ENCODE results near the gene VPS37D. TPM values are rescaled to one million over a fixed set of nuclear protein-coding genes. Genes with fewer than 3 reads are reported as not detected.

VPS37D gene
- total and polyA plus RNA-seq, 2 donors (not counting 1 experiment from before 2014, with no cell fraction given): 0.10 to 0.71 TPM

- Histone ChIP-seq H3K27me3 (replicated peaks in 1 of 4; ENCODE audit: control extremely low read depth in 1 of 4, control insufficient read depth in 3 of 4, insufficient read depth in 4 of 4, low read length in 3 of 4) (peaks cover 0 to 73% (median 31%) of the 10 kb centered on the region in 4 experiments), H3K9ac (ENCODE audit: low read length) (peak overlapping the region; percentile 39), H3K4me2 (replicated peaks; ENCODE audit: low read depth, low read length, poor library complexity, severe bottlenecking) (peak overlapping the region; percentile 85), H3K4me3 (ENCODE audit: control extremely low read depth in 1 of 5, extremely low read depth in 1 of 5, insufficient read depth in 1 of 5, low read depth in 2 of 5, low read length in 4 of 5) (peak overlapping the region in 1 of 5 experiments; percentile 42), H2AFZ (ENCODE audit: insufficient read depth, low read depth, low read length, poor library complexity, severe bottlenecking) (peak overlapping the region; percentile 80), H3K4me1 (ENCODE audit: control insufficient read depth in 2 of 2, insufficient read depth in 2 of 2, low read length in 2 of 2) (peaks cover 11 to 12% of the 10 kb centered on the region in 2 donors), H3K79me2 (ENCODE audit: control insufficient read depth, insufficient read depth, low read length) (no peaks in the 10 kb centered on the region), H3K36me3 (replicated peaks in 1 of 2; ENCODE audit: control extremely low read depth in 1 of 2, control insufficient read depth in 1 of 2, extremely low read depth in 1 of 2, insufficient read depth in 2 of 2, low read length in 1 of 2) (no peaks in the 10 kb centered on the region), H3K27ac (ENCODE audit: low read length in 2 of 2) (no peak overlapping the region), H4K20me1 (ENCODE audit: control insufficient read depth, insufficient read depth, low read length, poor library complexity, severe bottlenecking) (no peaks in the 10 kb centered on the region), H3K9me3 (ENCODE audit: control extremely low read depth in 1 of 3, control insufficient read depth in 2 of 3, insufficient read depth in 1 of 3, low read length in 2 of 3) (peaks cover 0 to 4% (median 0%) of the 10 kb centered on the region in 3 donors)
- Mint-ChIP-seq H3K4me3 (peak overlapping the region; percentile 60), H3K27ac (no peak overlapping the region), H3K27me3 (peaks cover 67% of the 10 kb centered on the region), H3K4me1 (peaks cover 5% of the 10 kb centered on the region), H3K9me3 (ENCODE audit: insufficient read depth) (no peaks in the 10 kb centered on the region)
- DNase-seq: no peak
- intact Hi-C loops (cut with micrococcal nuclease): no loop called here
- no peak for ATAC-seq (ENCODE audit: low read depth)
- TF ChIP-seq CTCF (IDR thresholded peaks at IDR 0.05): no peak
- no peak for TF ChIP-seq EZH2 (IDR thresholded peaks at IDR 0.05; ENCODE audit: borderline replicate concordance, insufficient read depth, low read depth, low read length, poor library complexity, severe bottlenecking)
- WGBS (ENCODE audit: insufficient coverage): 77% methylated on average over 1 of the region's 1 CpG
- POLR2A ChIA-PET: no interaction called here
- CTCF ChIA-PET: no interaction called here
Observed at GRCh38 chr7:73648593-73649332, 18.9 kb upstream of the VPS37D start.

- H3K4me1 ChIP-seq (ENCODE audit: control insufficient read depth in 2 of 2, insufficient read depth in 2 of 2, low read length in 2 of 2): peaks cover 11 to 12% of the 10 kb centered on the region in 2 donors
- no peaks in the 10 kb centered on the region for H3K79me2 ChIP-seq (ENCODE audit: control insufficient read depth, insufficient read depth, low read length)
- WGBS (ENCODE audit: insufficient coverage): 52% methylated on average over 5 of the region's 9 CpGs
- no peak for TF ChIP-seq EZH2 (IDR thresholded peaks at IDR 0.05; ENCODE audit: borderline replicate concordance, insufficient read depth, low read depth, low read length, poor library complexity, severe bottlenecking)
- no peak for TF ChIP-seq CTCF (IDR thresholded peaks at IDR 0.05)
- POLR2A ChIA-PET: no interaction called here
- H3K36me3 ChIP-seq (replicated peaks in 1 of 2; ENCODE audit: control extremely low read depth in 1 of 2, control insufficient read depth in 1 of 2, extremely low read depth in 1 of 2, insufficient read depth in 2 of 2, low read length in 1 of 2): no peaks in the 10 kb centered on the region
- H3K4me2 ChIP-seq (replicated peaks; ENCODE audit: low read depth, low read length, poor library complexity, severe bottlenecking): no peak overlapping the region
- intact Hi-C loops (cut with micrococcal nuclease): no loop called here
- H3K27me3 ChIP-seq (replicated peaks in 1 of 4; ENCODE audit: control extremely low read depth in 1 of 4, control insufficient read depth in 3 of 4, insufficient read depth in 4 of 4, low read length in 3 of 4): peaks cover 0 to 74% (median 31%) of the 10 kb centered on the region in 4 experiments
- Mint-ChIP-seq H3K27ac (no peak overlapping the region), H3K4me3 (peak overlapping the region; percentile 9), H3K4me1 (peaks cover 5% of the 10 kb centered on the region), H3K27me3 (peaks cover 64% of the 10 kb centered on the region), H3K9me3 (ENCODE audit: insufficient read depth) (no peaks in the 10 kb centered on the region)
- ATAC-seq (ENCODE audit: low read depth) (no peak), DNase-seq (no peak)
- H3K9ac ChIP-seq (ENCODE audit: low read length): no peak overlapping the region
- H3K27ac ChIP-seq (ENCODE audit: low read length in 2 of 2): no peak overlapping the region
- no peaks in the 10 kb centered on the region for H4K20me1 ChIP-seq (ENCODE audit: control insufficient read depth, insufficient read depth, low read length, poor library complexity, severe bottlenecking)
- no peak overlapping the region for H3K4me3 ChIP-seq (ENCODE audit: control extremely low read depth in 1 of 5, extremely low read depth in 1 of 5, insufficient read depth in 1 of 5, low read depth in 2 of 5, low read length in 4 of 5)
- CTCF ChIA-PET: no interaction called here
- H3K9me3 ChIP-seq (ENCODE audit: control extremely low read depth in 1 of 3, control insufficient read depth in 2 of 3, insufficient read depth in 1 of 3, low read length in 2 of 3): peaks cover 0 to 4% (median 0%) of the 10 kb centered on the region in 3 donors
- no peak overlapping the region for H2AFZ ChIP-seq (ENCODE audit: insufficient read depth, low read depth, low read length, poor library complexity, severe bottlenecking)
Observed at GRCh38 chr7:73649576-73649975, 18.1 kb upstream of the VPS37D start.
